GM12801 (cell line): ENCODE data around the gene BPIFB6.

ENCODE experiments used
- CTCF ChIP-seq: IDR thresholded peaks from one replicate; pipeline ENCODE4 v1.5.1; 2011; ENCODE audit warnings: control low read depth; ENCODE audit not compliant: insufficient read length; ENCODE audit errors: extremely low read depth

BPIFB6 gene

GRCh38 chr20:33059136-33059535 lies 27.7 kb downstream of the BPIFB6 start:
- no peak for TF ChIP-seq CTCF

DNA sequence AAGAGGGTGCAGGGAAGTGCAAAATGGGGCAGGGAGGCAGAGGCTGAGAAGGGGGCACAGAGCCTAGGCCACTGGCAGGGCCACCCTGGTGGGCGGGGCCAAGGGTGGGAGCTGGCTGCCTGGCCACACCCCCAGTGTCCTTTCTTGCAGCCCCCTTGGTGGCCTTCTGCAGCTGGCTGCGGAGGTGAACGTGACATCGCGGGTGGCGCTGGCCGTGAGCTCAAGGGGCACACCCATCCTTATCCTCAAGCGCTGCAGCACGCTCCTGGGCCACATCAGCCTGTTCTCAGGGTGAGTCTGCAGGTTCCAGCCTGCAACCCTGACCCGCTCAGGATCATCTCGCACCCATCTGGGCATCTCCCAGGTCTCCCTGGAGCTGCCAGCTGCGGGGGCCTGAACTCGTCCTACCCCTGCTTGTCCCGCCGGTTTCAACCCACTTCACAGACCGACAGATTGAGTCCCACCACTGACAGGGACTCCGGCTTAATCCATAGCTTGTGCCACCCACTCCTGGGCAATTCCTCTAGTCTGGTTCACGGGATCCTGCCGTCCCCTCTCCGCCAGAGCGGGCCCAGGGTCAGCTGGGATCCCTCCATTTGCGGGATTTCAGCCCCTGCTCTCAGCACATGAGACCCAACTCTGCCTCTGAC lies 28.4 kb downstream of the BPIFB6 start:
- no peak for TF ChIP-seq CTCF

DNA sequence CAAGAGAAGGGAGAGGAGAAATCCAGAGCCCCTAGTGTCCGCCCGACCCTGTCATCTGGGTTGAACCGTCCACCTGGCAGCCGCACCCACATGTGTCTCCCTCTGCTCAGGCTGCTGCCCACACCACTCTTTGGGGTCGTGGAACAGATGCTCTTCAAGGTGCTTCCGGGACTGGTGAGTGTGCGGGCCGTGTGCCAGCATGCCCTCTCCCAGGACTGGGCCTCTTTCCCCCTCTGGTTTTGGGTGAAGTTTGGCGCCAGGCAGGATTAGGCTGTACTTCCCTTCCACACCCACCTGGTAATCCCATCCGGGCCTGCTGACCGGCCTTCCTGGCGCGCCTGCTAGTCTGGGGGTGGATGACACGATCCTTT lies 30.2 kb downstream of the BPIFB6 start:
- TF ChIP-seq CTCF = no peak

GRCh38 chr20:33062105-33062824 lies 30.8 kb downstream of the BPIFB6 start:
- TF ChIP-seq CTCF = no peak

- no peak for TF ChIP-seq CTCF
Observed at GRCh38 chr20:33062825-33063149, 31.3 kb downstream of the BPIFB6 start.

DNA sequence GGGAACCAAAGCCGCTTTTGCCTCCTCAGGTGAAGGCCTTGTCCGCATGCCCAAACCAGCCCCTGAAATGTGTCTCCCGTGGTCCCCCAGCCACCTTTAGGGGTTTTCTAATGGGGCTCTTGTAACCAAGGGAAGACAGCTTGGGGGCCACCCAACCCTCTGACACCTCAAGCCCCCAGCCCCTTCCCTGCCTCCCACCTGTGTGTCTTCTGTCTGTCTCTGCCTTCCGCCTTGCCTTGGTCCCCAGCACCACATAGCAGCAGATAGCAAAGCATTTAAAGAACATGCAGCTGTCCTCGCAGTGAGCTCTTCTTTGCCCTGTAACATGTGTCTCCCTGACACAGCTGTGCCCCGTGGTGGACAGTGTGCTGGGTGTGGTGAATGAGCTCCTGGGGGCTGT lies 31.8 kb downstream of the BPIFB6 start:
- TF ChIP-seq CTCF = no peak

GRCh38 chr20:33064572-33065287 lies 33.3 kb downstream of the BPIFB6 start:
- no peak for TF ChIP-seq CTCF
